HepG2 (cell line): ENCODE results near the gene NR1H3. TPM values are rescaled to one million over a fixed set of nuclear protein-coding genes. Genes with fewer than 3 reads are reported as not detected.

Source experiments
- ETV5 ChIP-seq: IDR thresholded peaks from 2 replicates; pipeline ENCODE4 v1.6.1; 2018; ENCODE audit warnings: missing biosample characterization, missing genetic modification reagents, inconsistent platforms, borderline replicate concordance
- HMG20A ChIP-seq: IDR thresholded peaks from 2 replicates; pipeline ENCODE4 v1.6.1; 2016; ENCODE audit warnings: borderline replicate concordance
- IKZF4 ChIP-seq: sonication (generic); formaldehyde crosslinking; IDR thresholded peaks from 2 replicates; pipeline ENCODE4 v1.5.1; 2020; ENCODE audit warnings: borderline replicate concordance, mild to moderate bottlenecking, low read depth, missing genetic modification reagents; ENCODE audit errors: not compliant biosample characterization
- MLXIP ChIP-seq: sonication (generic); formaldehyde crosslinking; IDR thresholded peaks from 2 replicates; pipeline ENCODE4 v1.9.0; 2021; ENCODE audit warnings: missing genetic modification reagents, borderline replicate concordance
- NBN ChIP-seq: fragments of 450-650 bp; conservative IDR thresholded peaks from 2 replicates; pipeline ENCODE4 v1.6.1; 2017
- PPARG ChIP-seq: conservative IDR thresholded peaks from 2 replicates; pipeline ENCODE4 v1.6.1; 2016; ENCODE audit warnings: missing biosample characterization, missing genetic modification reagents
- PRDM4 ChIP-seq: sonication (generic); formaldehyde crosslinking; IDR thresholded peaks from 2 replicates; pipeline ENCODE4 v1.9.0; 2021; ENCODE audit warnings: missing genetic modification reagents, borderline replicate concordance
- RXRB ChIP-seq: IDR thresholded peaks from 2 replicates; pipeline ENCODE4 v1.6.1; 2016; ENCODE audit warnings: borderline replicate concordance, missing genetic modification reagents, missing compliant biosample characterization
- SP1 ChIP-seq, 2 experiments: fragments of 450-650 bp in 1 of 2; sonication (generic) in 1 of 2; formaldehyde crosslinking in 1 of 2; IDR thresholded peaks; 2 replicates each; pipeline versions ENCODE4 v1.4.0 to v1.6.1; 2016 to 2020; ENCODE audit warnings: missing genetic modification reagents in 1 of 2
- TBP ChIP-seq: sonication (generic); formaldehyde crosslinking; IDR thresholded peaks from 2 replicates; pipeline ENCODE4 v1.5.0; 2020; ENCODE audit warnings: missing genetic modification reagents
- ZKSCAN8 ChIP-seq: IDR thresholded peaks from 2 replicates; pipeline ENCODE4 v1.6.1; 2016; ENCODE audit warnings: borderline replicate concordance, missing genetic modification reagents, missing compliant biosample characterization
- ZNF30 ChIP-seq: sonication (generic); formaldehyde crosslinking; IDR thresholded peaks from 2 replicates; pipeline ENCODE4 v1.5.0; 2020; ENCODE audit warnings: mild to moderate bottlenecking, missing genetic modification reagents
- ZNF441 ChIP-seq: sonication (generic); formaldehyde crosslinking; IDR thresholded peaks from 2 replicates; pipeline ENCODE4 v1.7.0; 2021; ENCODE audit warnings: missing genetic modification reagents, borderline replicate concordance
- ZNF484 ChIP-seq: sonication (generic); formaldehyde crosslinking; IDR thresholded peaks from 2 replicates; pipeline ENCODE4 v1.5.1; 2020; ENCODE audit warnings: mild to moderate bottlenecking, low read depth, missing genetic modification reagents, borderline replicate concordance
- ZNF501 ChIP-seq: sonication (generic); formaldehyde crosslinking; IDR thresholded peaks from 2 replicates; pipeline ENCODE4 v1.5.1; 2020; ENCODE audit warnings: mild to moderate bottlenecking, moderate library complexity, missing genetic modification reagents
- ZNF609 ChIP-seq: sonication (generic); formaldehyde crosslinking; IDR thresholded peaks from 2 replicates; pipeline ENCODE4 v1.4.0; 2020; ENCODE audit warnings: mild to moderate bottlenecking, missing genetic modification reagents, borderline replicate concordance
- ZNF615 ChIP-seq: sonication (generic); formaldehyde crosslinking; IDR thresholded peaks from 2 replicates; pipeline ENCODE4 v1.5.0; 2020; ENCODE audit warnings: mild to moderate bottlenecking, missing genetic modification reagents, borderline replicate concordance
- ZSCAN22 ChIP-seq: sonication (generic); formaldehyde crosslinking; IDR thresholded peaks from 2 replicates; pipeline ENCODE4 v1.4.0; 2020; ENCODE audit warnings: mild to moderate bottlenecking, missing genetic modification reagents
- polyA plus RNA-seq, 8 experiments: library from polyadenylated mRNA; depleted of rRNA in 3 of 8; stranded (reverse) in 7 of 8; unstranded in 1 of 8; fragments of >200 nt; fragmentation: Illumina TruSeq in 4 of 8; extraction: Trizol in 4 of 8; gene quantifications; 2 replicates each; pipeline versions ENCODE4 v1.2.1 to v1.2.3, GENCODE V29; 2011 to 2016; ENCODE audit warnings: low read depth in 4 of 8, missing spikeins in 1 of 8, mixed read lengths in 1 of 8; ENCODE audit not compliant: insufficient read depth in 1 of 8
- total RNA-seq, 5 experiments: library from RNA; depleted of rRNA; stranded (reverse); fragments of >200 nt; fragmentation: Illumina TruSeq; extraction: Trizol; gene quantifications; 2 replicates each; pipeline ENCODE4 v1.2.3, GENCODE V29; 2016; ENCODE audit warnings: low read depth in 1 of 5

The NR1H3 gene
- total and polyA plus RNA-seq, 2 of the 13 experiments (the other 11 are each of a cell fraction or from before 2014, with no cell fraction given): 41.8 to 102 TPM

- TF ChIP-seq MLXIP (CRISPR knock-in tag): no peak
- no peak for TF ChIP-seq TBP (CRISPR knock-in tag)
- no peak for TF ChIP-seq ZNF609 (CRISPR knock-in tag)
- no peak for TF ChIP-seq ZNF441 (CRISPR knock-in tag)
- no peak for TF ChIP-seq NBN
- no peak for TF ChIP-seq ZSCAN22 (CRISPR knock-in tag)
- TF ChIP-seq IKZF4 (CRISPR knock-in tag): no peak
- 0 out of 2 replicates have a peak, but pooled peaks have one; percentile 15 for TF ChIP-seq HMG20A (CRISPR knock-in tag)
- TF ChIP-seq RXRB: no peak
- no peak for TF ChIP-seq ZNF30
- TF ChIP-seq ZKSCAN8 (CRISPR knock-in tag): no peak
- TF ChIP-seq PRDM4: no peak
- TF ChIP-seq SP1 (IDR thresholded peaks at IDR 0.05): no peak
- no peak for TF ChIP-seq SP1 (CRISPR knock-in tag; IDR thresholded peaks at IDR 0.05)
- no peak for TF ChIP-seq PPARG (CRISPR knock-in tag)
- TF ChIP-seq ZNF615 (CRISPR knock-in tag): no peak
- TF ChIP-seq ETV5 (CRISPR knock-in tag): no peak
- no peak for TF ChIP-seq ZNF484 (CRISPR knock-in tag)
- no peak for TF ChIP-seq ZNF501
These were observed 37.4 kb upstream of the NR1H3 start (continued) for GRCh38 chr11:47220401-47220821.
